ENCODE data around the gene C9orf72.

DNA sequence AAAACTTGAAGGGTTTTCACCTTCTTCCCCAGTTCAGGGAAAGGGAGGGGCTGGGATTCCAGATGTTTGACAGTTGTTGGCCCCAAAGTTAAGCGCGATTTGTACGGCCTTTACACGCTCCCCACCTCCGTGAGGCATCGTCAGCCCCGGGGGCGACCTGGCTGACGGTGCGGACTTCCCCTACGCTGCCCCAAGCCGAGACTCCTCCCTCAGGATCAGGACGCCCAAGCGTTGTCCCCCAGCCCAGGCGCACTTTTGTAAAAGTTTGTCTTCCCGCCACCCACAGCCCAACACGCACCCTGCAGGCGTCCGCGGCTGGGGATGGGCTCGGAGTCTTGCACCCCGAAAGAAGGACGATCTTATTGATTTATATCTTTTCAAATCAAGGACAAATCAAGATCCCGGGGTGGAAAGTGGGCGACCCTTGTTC lies 44.4 kb downstream of the C9orf72 start:
- TF ChIP-seq EZH2 (IDR thresholded peaks at IDR 0.05) = no peak
- TF ChIP-seq POLR2AphosphoS5 (IDR thresholded peaks at IDR 0.05; ENCODE audit: borderline replicate concordance, low read depth, low read length) = no peak

All from SK-N-MC (cell line).